ENCODE measurements around the gene DENND1C. TPM values are rescaled to one million over a fixed set of nuclear protein-coding genes. Genes with fewer than 3 reads are reported as not detected.

The DENND1C gene
- total and polyA plus RNA-seq, 8 donors, result 0.51 to 3.2 (median 1.7) TPM

DNA sequence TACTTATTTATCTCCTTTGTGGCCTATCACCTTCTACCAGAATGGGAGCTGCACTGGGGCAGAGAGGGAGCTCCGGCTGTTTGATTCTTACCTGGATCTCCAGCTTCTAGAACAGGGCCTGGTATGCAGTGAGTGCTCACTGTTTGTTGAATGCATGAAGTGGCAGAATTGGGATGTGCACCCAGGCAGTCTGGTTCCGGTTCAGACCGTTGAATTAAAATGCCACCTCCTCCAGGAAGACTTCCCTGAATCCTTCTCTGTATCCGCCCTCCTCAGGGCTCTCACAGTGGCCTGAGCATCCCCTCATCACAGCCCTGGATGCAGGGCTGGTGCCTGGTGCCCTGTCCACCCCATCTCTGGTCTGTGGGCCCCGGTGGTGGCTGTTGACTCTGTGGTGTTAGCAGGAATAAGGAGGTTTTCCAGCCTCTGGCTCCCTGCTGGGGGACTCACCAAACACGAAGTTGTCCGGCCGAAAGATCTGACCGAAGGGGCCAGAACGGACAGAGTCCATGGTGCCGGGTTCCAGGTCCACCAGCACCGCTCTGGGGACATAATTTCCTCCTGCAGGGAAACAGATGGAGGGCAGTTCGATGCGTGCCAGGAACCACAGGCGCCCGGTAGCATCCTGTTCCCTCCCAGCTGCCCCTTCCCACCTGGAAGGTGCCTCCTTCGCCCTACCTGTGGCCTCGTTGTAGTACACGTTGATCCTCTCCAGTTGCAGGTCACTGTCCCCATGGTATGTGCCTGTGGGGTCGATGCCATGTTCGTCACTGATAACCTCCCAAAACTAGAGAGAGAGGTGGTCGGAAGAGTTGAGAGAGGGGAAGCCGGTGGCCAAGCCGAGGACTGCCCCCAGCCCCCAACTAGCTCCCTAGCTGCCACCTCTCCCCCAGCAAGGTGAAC is 19.5 kb upstream of the DENND1C start:
- H3K4me3 ChIP-seq, result peak overlapping the region; percentile 45 to 62 (median 56)
- intact Hi-C loops (cut with DNase I), result no loop called here
- no peaks in the 10 kb centered on the region for H3K36me3 ChIP-seq
- TF ChIP-seq, protein P1, sequence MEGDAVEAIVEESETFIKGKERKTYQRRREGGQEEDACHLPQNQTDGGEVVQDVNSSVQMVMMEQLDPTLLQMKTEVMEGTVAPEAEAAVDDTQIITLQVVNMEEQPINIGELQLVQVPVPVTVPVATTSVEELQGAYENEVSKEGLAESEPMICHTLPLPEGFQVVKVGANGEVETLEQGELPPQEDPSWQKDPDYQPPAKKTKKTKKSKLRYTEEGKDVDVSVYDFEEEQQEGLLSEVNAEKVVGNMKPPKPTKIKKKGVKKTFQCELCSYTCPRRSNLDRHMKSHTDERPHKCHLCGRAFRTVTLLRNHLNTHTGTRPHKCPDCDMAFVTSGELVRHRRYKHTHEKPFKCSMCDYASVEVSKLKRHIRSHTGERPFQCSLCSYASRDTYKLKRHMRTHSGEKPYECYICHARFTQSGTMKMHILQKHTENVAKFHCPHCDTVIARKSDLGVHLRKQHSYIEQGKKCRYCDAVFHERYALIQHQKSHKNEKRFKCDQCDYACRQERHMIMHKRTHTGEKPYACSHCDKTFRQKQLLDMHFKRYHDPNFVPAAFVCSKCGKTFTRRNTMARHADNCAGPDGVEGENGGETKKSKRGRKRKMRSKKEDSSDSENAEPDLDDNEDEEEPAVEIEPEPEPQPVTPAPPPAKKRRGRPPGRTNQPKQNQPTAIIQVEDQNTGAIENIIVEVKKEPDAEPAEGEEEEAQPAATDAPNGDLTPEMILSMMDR (IDR thresholded peaks at IDR 0.05), result no peak
- peaks cover 0 to 4% (median 0%) of the 10 kb centered on the region in 3 donors for H3K4me1 ChIP-seq
- H3K27me3 ChIP-seq, result no peaks in the 10 kb centered on the region
- 75 to 78% methylated on average over 24 of the region's 24 CpGs for WGBS, 2 donors
- no peak for FAIRE-seq
- no peak for ATAC-seq
- H3K27ac ChIP-seq, result no peak overlapping the region
- H3K9me3 ChIP-seq, result no peaks in the 10 kb centered on the region
- no peak for DNase-seq

DNA sequence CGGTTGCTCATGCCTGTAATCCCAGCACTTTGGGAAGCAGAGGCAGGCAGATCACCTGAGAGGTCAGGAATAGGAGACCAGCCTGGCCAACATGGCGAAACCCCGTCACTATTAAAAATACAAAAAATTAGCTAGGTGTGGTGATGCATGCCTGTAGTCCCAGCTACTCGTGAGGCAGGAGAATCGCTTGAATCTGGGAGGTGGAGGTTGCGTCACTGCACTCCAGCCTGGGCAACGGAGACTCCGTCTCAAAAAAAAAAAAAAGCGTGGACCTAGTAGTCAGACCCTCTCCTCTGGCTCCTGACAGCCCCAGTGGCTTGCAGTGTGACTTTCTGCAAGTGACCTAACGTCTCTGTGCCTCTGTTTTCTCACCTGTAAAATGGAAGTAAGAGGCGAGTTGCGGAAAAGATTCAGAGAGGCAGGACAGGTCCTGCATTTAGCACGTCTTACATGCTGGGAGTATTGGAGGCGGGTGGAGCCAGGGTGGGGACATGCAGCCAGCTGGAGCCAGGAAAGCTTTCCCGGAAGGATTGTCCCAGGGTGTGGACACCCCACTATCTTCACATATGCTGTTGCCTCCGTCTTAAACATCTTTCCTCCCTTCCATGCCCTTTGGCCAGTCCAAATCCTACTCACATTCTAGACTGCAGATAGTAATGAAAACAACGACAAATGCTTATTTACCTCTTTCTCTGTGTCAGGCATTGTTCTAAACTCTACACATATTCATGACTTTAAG is 17.6 kb upstream of the DENND1C start:
- H3K27ac ChIP-seq, result no peak overlapping the region
- DNase-seq, result no peak
- WGBS, 2 donors, result 77 to 89% methylated on average over 17 of the region's 17 CpGs
- FAIRE-seq, result no peak
- TF ChIP-seq, protein P1 (IDR thresholded peaks at IDR 0.05), result no peak
- no peaks in the 10 kb centered on the region for H3K9me3 ChIP-seq
- no peak for ATAC-seq
- H3K27me3 ChIP-seq, result no peaks in the 10 kb centered on the region
- H3K36me3 ChIP-seq, result no peaks in the 10 kb centered on the region
- peaks cover 0 to 4% (median 0%) of the 10 kb centered on the region in 3 donors for H3K4me1 ChIP-seq
- no peak overlapping the region for H3K4me3 ChIP-seq
- intact Hi-C loops (cut with DNase I), result no loop called here

DNA sequence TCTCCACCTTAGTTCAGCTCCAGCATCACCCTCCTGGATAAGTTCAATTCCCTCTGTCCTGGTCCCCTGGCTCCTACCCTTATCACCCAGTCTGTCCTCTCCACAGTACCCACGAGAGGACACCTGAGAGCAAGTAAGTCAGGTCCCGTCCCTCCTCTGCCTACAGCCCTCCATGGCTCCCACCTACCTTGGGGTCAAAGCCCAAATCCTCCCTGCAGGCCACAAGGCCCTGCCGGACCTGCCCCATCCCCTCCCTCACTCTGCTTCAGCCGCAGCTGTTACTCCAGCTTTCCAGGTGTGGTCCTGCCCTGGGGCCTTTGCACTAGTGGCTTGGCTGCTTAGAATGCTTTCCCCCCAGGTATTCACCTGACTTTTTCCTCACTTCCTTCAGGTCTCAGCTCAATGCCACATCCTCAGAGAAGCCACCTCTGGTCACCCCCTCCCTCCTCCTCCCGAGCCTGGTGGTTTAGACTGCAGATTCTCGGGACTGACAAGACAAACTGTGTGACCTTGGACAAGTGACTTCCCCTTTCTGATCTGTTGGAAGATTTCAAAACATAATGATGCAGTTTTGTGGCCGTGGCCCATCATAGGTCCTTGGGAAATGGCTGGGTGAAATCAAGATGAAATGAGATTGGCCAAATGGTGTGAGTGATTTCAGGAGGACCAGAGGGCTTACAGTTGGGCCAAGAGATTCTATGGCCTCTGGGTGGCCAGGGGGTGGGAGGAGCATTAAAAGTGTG is 16.9 kb upstream of the DENND1C start:
- ATAC-seq, result no peak
- 75 to 78% methylated on average over 7 of the region's 7 CpGs for WGBS, 2 donors

GRCh38 chr19:6495947-6496346 is 14.4 kb upstream of the DENND1C start:
- H3K4me3 ChIP-seq, result no peak overlapping the region
- H3K27me3 ChIP-seq, result no peaks in the 10 kb centered on the region
- intact Hi-C loops (cut with DNase I), result no loop called here
- H3K27ac ChIP-seq, result no peak overlapping the region
- H3K36me3 ChIP-seq, result no peaks in the 10 kb centered on the region
- TF ChIP-seq, protein P1 (IDR thresholded peaks at IDR 0.05), result no peak
- H3K4me1 ChIP-seq, result no peaks in the 10 kb centered on the region
- H3K9me3 ChIP-seq, result no peaks in the 10 kb centered on the region
- 92 to 96% methylated on average over 19 of the region's 19 CpGs for WGBS, 2 donors
- ATAC-seq (no peak), DNase-seq (no peak), FAIRE-seq (no peak)

More for the DNA sequence above, 16.9 kb upstream of the DENND1C start:
- no peak for FAIRE-seq
- TF ChIP-seq, protein P1 (IDR thresholded peaks at IDR 0.05), result no peak
- Histone ChIP-seq H3K36me3 (no peaks in the 10 kb centered on the region), H3K4me1 (peaks cover 0 to 4% (median 0%) of the 10 kb centered on the region in 3 donors), H3K27me3 (no peaks in the 10 kb centered on the region), H3K9me3 (no peaks in the 10 kb centered on the region), H3K27ac (no peak overlapping the region), H3K4me3 (no peak overlapping the region)
- DNase-seq, result no peak
- intact Hi-C loops (cut with DNase I), result no loop called here
